ENCODE measurements around the gene SAMD5.

DNA sequence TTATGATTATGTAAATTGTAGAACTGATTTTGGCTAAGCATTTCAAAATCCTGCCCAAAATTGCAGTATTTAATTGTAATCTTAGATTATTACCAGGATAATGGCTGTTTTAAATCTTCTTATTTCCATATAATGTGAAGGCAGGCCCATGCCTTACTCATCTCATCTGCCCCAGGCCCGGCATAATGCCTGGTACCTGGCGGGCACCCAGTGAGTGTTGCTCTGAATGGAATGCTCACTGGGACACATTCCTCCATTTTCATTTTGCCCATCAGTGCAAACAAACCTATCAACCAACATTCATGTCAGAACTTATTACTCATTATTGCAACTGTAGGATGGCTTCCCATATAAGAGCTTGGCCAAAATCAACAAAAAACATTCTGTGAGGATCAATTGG is 22.8 kb downstream of the SAMD5 start:
- TF ChIP-seq, protein P1, sequence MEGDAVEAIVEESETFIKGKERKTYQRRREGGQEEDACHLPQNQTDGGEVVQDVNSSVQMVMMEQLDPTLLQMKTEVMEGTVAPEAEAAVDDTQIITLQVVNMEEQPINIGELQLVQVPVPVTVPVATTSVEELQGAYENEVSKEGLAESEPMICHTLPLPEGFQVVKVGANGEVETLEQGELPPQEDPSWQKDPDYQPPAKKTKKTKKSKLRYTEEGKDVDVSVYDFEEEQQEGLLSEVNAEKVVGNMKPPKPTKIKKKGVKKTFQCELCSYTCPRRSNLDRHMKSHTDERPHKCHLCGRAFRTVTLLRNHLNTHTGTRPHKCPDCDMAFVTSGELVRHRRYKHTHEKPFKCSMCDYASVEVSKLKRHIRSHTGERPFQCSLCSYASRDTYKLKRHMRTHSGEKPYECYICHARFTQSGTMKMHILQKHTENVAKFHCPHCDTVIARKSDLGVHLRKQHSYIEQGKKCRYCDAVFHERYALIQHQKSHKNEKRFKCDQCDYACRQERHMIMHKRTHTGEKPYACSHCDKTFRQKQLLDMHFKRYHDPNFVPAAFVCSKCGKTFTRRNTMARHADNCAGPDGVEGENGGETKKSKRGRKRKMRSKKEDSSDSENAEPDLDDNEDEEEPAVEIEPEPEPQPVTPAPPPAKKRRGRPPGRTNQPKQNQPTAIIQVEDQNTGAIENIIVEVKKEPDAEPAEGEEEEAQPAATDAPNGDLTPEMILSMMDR (IDR thresholded peaks at IDR 0.05) = no peak
- TF ChIP-seq EZH2phosphoT487 (IDR thresholded peaks at IDR 0.05) = no peak

All from neural progenitor cell (in vitro differentiated cells).